GM12891 (cell line): ENCODE data around the gene TMEM161A.

Experiments used
- PAX5 ChIP-seq: IDR thresholded peaks from 2 replicates; pipeline ENCODE4 v1.6.1; 2011; ENCODE audit warnings: low read length, moderate library complexity, mild to moderate bottlenecking; ENCODE audit not compliant: insufficient read depth, severe bottlenecking
- POLR2A ChIP-seq: IDR thresholded peaks from 2 replicates; pipeline ENCODE4 v1.6.1; 2011; ENCODE audit warnings: low read depth, low read length, control low read depth
- POLR2AphosphoS5 ChIP-seq: IDR thresholded peaks from 2 replicates; pipeline ENCODE4 v1.6.1; 2011; ENCODE audit warnings: low read depth, low read length, control low read depth
- POU2F2 ChIP-seq: IDR thresholded peaks from 2 replicates; pipeline ENCODE4 v1.6.1; 2011; ENCODE audit warnings: low read depth, mild to moderate bottlenecking, control low read depth, low read length, moderate library complexity
- SPI1 ChIP-seq: IDR thresholded peaks from 2 replicates; pipeline ENCODE4 v1.6.1; 2011; ENCODE audit warnings: low read depth, low read length, control low read depth
- TAF1 ChIP-seq: IDR thresholded peaks from 2 replicates; pipeline ENCODE4 v1.6.1; 2011; ENCODE audit warnings: low read depth, low read length, control low read depth

GRCh38 chr19:19133985-19134384 lies 4.3 kb downstream of the TMEM161A start:
- TF ChIP-seq POLR2AphosphoS5 (no peak), POLR2A (no peak), TAF1 (no peak), PAX5 (no peak), SPI1 (no peak), POU2F2 (no peak)
